ENCODE data around the gene C16orf92.

- TF ChIP-seq POLR2AphosphoS5 (IDR thresholded peaks at IDR 0.05; ENCODE audit: low read depth) (no peak), SPI1 (IDR thresholded peaks at IDR 0.05; ENCODE audit: borderline replicate concordance, low read depth) (no peak), GABPA (IDR thresholded peaks at IDR 0.05; ENCODE audit: low read depth) (no peak), REST (IDR thresholded peaks at IDR 0.05; ENCODE audit: insufficient replicate concordance, low read depth) (no peak)
- TF ChIP-seq, protein P1, sequence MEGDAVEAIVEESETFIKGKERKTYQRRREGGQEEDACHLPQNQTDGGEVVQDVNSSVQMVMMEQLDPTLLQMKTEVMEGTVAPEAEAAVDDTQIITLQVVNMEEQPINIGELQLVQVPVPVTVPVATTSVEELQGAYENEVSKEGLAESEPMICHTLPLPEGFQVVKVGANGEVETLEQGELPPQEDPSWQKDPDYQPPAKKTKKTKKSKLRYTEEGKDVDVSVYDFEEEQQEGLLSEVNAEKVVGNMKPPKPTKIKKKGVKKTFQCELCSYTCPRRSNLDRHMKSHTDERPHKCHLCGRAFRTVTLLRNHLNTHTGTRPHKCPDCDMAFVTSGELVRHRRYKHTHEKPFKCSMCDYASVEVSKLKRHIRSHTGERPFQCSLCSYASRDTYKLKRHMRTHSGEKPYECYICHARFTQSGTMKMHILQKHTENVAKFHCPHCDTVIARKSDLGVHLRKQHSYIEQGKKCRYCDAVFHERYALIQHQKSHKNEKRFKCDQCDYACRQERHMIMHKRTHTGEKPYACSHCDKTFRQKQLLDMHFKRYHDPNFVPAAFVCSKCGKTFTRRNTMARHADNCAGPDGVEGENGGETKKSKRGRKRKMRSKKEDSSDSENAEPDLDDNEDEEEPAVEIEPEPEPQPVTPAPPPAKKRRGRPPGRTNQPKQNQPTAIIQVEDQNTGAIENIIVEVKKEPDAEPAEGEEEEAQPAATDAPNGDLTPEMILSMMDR (IDR thresholded peaks at IDR 0.05; ENCODE audit: insufficient read depth, low read length), result no peak
Observed at GRCh38 chr16:29986231-29986630, 36.8 kb upstream of the C16orf92 start.

All from HL-60 (cell line).